Measurements from ENCODE around the gene GSK3A. TPM values are rescaled to one million over a fixed set of nuclear protein-coding genes. Genes with fewer than 3 reads are reported as not detected.
A peak's percentile ranks its signal among the peaks of the same experiment; 100 is the strongest.

Gene GSK3A
- total RNA-seq, 4 donors from 2014 or later = 19.1 to 32.6 (median 24.6) TPM

GRCh38 chr19:42286349-42287016 lies 44.1 kb upstream of the GSK3A start:
- Histone ChIP-seq H3K27me3 (no peaks in the 10 kb centered on the region), H3K36me3 (peaks cover 43 to 45% of the 10 kb centered on the region in 2 donors), H3K27ac (peak overlapping the region; percentile 70 to 89 (median 86)), H3K4me1 (peaks cover 44 to 45% of the 10 kb centered on the region in 2 donors), H3K9me3 (no peaks in the 10 kb centered on the region), H3K4me3 (replicated peaks in 1 of 3) (peak overlapping the region in 1 of 3 donors; percentile 14)
- WGBS, 2 donors = 7 to 20% methylated on average over 7 to 13 of the region's 13 CpGs
- TF ChIP-seq POLR2A (IDR thresholded peaks at IDR 0.05) (peak in 1 of 2 donors; percentile 57), CTCF (IDR thresholded peaks at IDR 0.05) (peak in 2 of 6 experiments; percentile 15 to 25)
- DNase-seq = peak; percentile 84 to 90
- intact Hi-C loops (cut with DNase I) = no loop called here

- Histone ChIP-seq H3K27me3 (no peaks in the 10 kb centered on the region), H3K4me3 (replicated peaks in 1 of 3) (peak overlapping the region in 1 of 3 donors; percentile 14), H3K27ac (peak overlapping the region; percentile 70 to 89 (median 86)), H3K4me1 (peaks cover 50% of the 10 kb centered on the region in 2 donors), H3K36me3 (peaks cover 39% of the 10 kb centered on the region in 2 donors), H3K9me3 (no peaks in the 10 kb centered on the region)
- no peak for DNase-seq
- intact Hi-C loops (cut with DNase I) = no loop called here
- WGBS, 2 donors = 10 to 19% methylated on average over 6 of the region's 6 CpGs
- TF ChIP-seq POLR2A (IDR thresholded peaks at IDR 0.05) = no peak
- no peak for TF ChIP-seq CTCF (IDR thresholded peaks at IDR 0.05)
Measured at GRCh38 chr19:42285988-42286348, 43.6 kb upstream of the GSK3A start.

GRCh38 chr19:42285541-42285941 lies 43.1 kb upstream of the GSK3A start:
- no peak for TF ChIP-seq POLR2A (IDR thresholded peaks at IDR 0.05)
- TF ChIP-seq CTCF (IDR thresholded peaks at IDR 0.05) = no peak
- Histone ChIP-seq H3K4me1 (peaks cover 52 to 54% of the 10 kb centered on the region in 2 donors), H3K36me3 (peaks cover 34 to 35% of the 10 kb centered on the region in 2 donors), H3K9me3 (no peaks in the 10 kb centered on the region), H3K27ac (peak overlapping the region; percentile 70 to 89 (median 86)), H3K27me3 (no peaks in the 10 kb centered on the region), H3K4me3 (replicated peaks in 1 of 3) (peak overlapping the region in 1 of 3 donors; percentile 14)
- intact Hi-C loops (cut with DNase I) = no loop called here
- no peak for DNase-seq
- 34 to 37% methylated on average over 4 to 5 of the region's 5 CpGs for WGBS, 2 donors

GRCh38 chr19:42284591-42285341 lies 42.4 kb upstream of the GSK3A start:
- Histone ChIP-seq H3K27me3 (no peaks in the 10 kb centered on the region), H3K9me3 (no peaks in the 10 kb centered on the region), H3K36me3 (peaks cover 27% of the 10 kb centered on the region in 2 donors), H3K4me3 (replicated peaks in 1 of 3) (peak overlapping the region in 2 of 3 donors; percentile 59 to 62), H3K4me1 (peaks cover 52 to 58% of the 10 kb centered on the region in 2 donors), H3K27ac (peak overlapping the region; percentile 70 to 89 (median 86))
- no peak for TF ChIP-seq POLR2A (IDR thresholded peaks at IDR 0.05)
- no peak for TF ChIP-seq CTCF (IDR thresholded peaks at IDR 0.05)
- WGBS, 2 donors = 5 to 6% methylated on average over 26 to 27 of the region's 41 CpGs
- intact Hi-C loops (cut with DNase I) = no loop called here
- DNase-seq = no peak
